AG10803 (cell line): ENCODE data around the gene INVS.
"Not testable (repeated sequence)": the region's sequence is repeated elsewhere in the genome, so short reads cannot be mapped to it uniquely, and the experiment has no call there.

Source experiments
- DNase-seq: peaks from one replicate; pipeline ENCODE4 v3.0.0; 2010; ENCODE audit warnings: low read depth
- H3K4me3 ChIP-seq: 2 replicates; pipeline ENCODE4 v1.5.1; 2011; ENCODE audit warnings: mild to moderate bottlenecking, low read length, control low read depth
- CTCF ChIP-seq: conservative IDR thresholded peaks from 2 replicates; pipeline ENCODE4 v1.5.1; 2011; ENCODE audit warnings: mild to moderate bottlenecking, low read length, control low read depth, inconsistent platforms

The INVS gene

GRCh38 chr9:100074093-100074492 is 24.9 kb upstream of the INVS start:
- H3K4me3 ChIP-seq = no peak overlapping the region
- no peak for DNase-seq
- TF ChIP-seq CTCF = no peak

GRCh38 chr9:100074989-100075388 is 24.1 kb upstream of the INVS start:
- no peak for TF ChIP-seq CTCF
- no peak for DNase-seq
- H3K4me3 ChIP-seq = no peak overlapping the region

GRCh38 chr9:100076256-100076655 is 22.8 kb upstream of the INVS start:
- not testable (repeated sequence) for DNase-seq, H3K4me3 ChIP-seq

- H3K4me3 ChIP-seq = no peak overlapping the region
- DNase-seq = peak; percentile 63
- no peak for TF ChIP-seq CTCF
Measured at GRCh38 chr9:100082782-100083181, 16.3 kb upstream of the INVS start.

GRCh38 chr9:100083448-100084127 is 15.5 kb upstream of the INVS start:
- DNase-seq = no peak
- no peak overlapping the region for H3K4me3 ChIP-seq
- no peak for TF ChIP-seq CTCF

GRCh38 chr9:100084128-100084453 is 15.0 kb upstream of the INVS start:
- no peak for DNase-seq
- H3K4me3 ChIP-seq = no peak overlapping the region
- no peak for TF ChIP-seq CTCF

- TF ChIP-seq CTCF = no peak
- no peak for DNase-seq
- H3K4me3 ChIP-seq = no peak overlapping the region
Measured at GRCh38 chr9:100084734-100085133, 14.3 kb upstream of the INVS start.

GRCh38 chr9:100086097-100086635 is 12.9 kb upstream of the INVS start:
- TF ChIP-seq CTCF = no peak
- no peak overlapping the region for H3K4me3 ChIP-seq
- DNase-seq = no peak
